Activated CD8-positive, alpha-beta memory T cell treated with anti-CD3 and anti-CD28 coated beads for 4 hours (primary cell): ENCODE data around the gene RFC2.

ENCODE experiments used
- DNase-seq, 2 donors: peaks; one replicate each; pipeline ENCODE4 v3.0.0-alpha.2; 2020; ENCODE audit warnings: low read depth in 2 of 2

RFC2 gene

DNA sequence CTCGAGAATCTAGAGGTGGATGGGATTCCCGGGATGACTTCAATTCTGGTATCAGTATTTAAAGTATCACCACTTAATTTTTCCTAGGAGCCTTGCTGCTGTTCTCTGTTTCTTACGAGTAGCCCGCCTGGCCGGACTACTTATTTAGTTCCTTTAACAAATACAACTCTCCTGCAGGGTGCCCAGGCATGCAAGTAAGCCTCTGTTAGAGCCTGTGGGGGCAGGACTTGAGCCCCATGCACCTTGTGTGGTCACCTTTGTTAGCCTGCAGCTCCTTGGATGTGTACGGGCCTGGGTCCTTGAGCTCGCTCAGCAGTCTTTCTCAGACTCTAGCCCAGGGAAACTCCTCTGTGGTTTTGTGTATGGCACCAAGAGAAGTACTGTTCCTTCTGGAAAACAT is 63.9 kb downstream of the RFC2 start:
- DNase-seq = no peak

DNA sequence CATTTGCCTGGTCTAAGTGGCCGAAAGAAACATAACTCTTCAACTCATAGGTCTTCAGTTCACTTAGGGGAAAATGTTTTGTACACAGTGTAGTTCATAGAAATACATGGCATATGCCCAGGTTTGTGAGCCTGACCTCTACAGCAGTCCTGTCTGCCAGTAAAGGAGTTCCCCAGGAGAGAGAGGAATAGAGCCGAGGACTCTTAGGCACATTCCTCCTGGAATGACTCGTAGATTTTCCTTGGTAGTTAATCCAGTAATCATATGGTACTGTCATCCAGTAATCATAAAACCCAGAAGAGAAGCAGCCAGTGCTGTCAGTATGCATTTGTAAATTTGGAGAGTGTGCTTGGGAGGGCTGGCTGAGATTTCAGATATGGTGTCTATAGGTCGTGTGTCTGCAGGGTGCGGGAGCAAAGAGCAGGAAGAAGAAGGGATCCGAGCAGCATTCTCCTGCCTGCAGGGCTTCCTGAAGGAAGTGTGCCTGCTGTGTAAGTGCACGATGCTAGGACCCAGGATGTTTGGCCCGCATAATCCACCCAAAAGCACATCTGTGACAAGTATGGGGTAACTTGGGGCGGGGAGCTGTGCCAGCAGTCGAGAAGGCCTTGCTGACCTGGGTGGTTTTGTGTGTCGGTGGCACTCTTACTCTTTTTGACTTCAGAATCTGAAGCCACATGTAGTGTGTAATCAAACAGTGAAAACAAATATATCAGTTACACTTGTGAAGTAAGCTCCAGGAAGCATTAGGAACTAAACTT is 66.1 kb downstream of the RFC2 start:
- no peak for DNase-seq

DNA sequence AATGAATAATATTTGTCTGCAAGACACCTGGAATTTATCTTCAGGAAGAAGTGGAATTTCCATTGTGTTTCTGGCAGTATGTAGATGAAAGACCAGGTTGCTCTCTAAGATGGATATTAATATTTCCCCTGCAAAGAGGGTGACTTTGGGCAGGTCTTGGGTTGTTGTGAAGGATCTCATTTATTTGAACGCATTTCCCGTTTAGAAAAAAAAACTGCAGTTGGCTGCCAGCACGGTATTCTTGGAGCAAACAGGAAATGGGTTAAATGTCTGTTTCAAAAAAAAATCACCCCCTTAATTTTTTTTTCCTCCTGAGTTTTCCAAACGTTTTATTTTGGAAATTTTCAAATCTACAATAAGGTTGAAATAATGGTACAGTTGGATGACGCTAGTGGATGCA is 68.6 kb downstream of the RFC2 start:
- no peak for DNase-seq

DNA sequence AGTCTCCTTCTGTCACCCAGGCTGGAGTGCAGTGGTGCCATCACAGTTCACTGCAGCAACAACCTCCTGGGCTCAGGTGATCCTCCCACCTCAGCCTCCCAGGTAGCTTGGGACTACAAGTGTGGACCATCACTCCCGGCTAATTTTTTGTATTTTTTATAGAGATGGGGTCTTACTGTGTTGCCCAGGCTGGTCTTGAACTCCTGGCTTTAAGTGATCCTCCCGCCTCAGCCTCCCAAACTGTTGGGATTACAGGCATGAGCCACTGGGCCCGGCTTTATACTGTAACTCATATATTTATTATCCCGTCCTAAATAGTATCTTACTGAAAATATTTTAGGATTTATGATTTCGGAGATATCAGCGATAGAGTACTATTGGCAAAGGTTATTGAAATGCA is 69.2 kb downstream of the RFC2 start:
- DNase-seq = no peak

DNA sequence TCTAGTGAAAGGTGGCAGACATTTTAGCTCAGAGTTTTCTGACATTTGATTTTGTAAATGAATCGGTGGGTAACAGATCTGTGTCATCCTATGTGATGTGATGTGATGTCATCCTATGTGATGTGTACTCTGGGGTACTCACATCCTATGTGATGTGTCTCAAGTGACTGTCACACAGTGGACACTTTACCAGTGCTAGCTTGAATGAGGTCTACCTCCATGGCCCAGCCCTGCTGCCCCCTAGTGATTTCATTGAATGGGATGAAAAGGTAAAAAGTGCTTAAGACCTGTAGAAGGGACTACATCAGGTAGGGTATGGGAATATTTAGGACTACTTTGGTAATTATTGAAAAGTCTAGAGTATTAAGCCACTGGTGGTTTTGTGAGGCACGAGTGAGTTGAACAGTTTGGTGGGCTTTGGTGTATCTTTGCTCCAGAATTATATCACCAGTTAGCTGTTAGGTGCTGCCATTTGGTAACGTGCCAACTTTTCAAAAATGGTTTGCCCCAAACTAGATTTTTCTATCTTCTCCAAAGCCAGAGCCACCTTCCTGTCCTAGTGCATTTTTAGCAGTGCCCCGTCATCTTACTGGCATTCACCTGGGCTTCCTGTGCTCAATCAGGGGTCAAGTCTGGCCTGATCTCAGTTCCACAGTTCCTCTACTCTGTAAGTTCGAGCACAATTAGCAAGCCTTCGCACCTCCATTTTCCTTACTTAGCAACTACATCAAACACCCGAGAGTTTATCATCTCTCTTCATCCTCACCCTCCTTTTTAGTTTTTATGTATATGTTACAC is 70.3 kb downstream of the RFC2 start:
- no peak for DNase-seq

DNA sequence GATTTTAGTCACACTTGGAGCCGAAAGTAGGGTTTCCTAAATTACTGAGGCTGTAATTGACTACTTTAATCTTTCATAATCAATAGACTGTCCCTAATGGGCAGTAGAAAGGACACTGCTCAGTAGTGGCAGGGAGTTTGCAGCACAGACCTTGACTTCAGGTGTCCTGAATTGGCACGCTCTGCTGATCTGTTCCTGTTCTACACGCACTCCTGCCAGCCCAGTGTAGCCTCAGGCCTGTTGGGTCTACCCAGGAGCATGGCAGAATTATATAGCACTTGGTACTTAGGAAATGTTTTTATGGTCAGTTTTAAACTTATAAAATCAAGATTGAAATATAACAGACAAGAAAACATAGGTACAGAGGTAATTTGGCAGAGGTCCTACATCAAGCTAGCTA is 71.1 kb downstream of the RFC2 start:
- no peak for DNase-seq

DNA sequence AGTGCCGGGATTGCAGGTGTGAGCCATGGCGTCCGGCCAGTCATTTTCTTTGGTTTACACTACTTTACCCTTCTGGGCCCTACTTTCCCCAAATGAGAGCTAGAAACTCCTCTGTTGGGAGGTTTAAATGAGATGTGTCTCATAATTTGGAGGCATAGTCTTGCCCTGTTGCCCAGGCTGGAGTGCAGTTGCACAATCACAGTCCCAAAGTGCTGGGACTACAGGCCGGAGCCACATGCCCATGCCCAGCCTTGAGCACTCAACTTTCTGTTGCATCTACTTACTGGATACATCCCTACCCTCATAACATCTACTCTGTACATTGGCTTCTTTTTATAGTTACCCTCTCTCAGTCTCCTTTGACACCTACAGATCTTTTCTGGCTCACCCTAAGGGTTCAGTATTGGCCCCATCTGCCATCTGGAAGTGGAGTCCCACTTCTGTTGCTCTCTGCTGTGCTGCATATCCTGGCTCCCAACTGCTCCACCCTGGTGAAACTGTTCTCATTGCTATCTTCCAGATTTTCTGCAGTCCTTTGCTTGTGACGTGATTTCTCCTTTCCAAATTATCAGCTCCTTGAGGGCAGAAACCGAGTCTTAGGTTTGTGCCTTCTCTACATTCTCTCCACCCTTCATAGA is 71.6 kb downstream of the RFC2 start:
- no peak for DNase-seq

DNA sequence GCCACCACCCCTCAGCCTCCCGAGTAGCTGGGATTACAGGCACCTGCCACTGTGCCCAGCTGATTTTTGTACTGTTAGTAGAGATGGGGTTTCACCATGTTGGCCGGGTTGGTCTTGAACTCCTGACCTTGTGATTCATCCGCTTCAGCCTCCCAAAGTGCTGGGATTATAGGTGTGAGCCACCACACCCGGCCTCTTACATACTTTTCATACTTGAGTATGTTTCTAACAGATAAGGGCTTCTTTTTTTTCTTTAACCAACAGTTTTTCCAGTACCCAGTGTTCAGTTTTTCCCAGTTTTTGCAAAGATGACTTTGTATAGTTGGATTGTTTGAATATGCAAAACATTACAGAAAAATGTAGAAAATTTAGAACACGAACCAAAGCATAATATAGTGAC is 72.4 kb downstream of the RFC2 start:
- no peak for DNase-seq
